HepG2 (cell line): ENCODE measurements around the gene SFXN5. TPM values are rescaled to one million over a fixed set of nuclear protein-coding genes. Genes with fewer than 3 reads are reported as not detected.
A peak's percentile ranks its signal among the peaks of the same experiment; 100 is the strongest.

ENCODE experiments used
- CBFB ChIP-seq: sonication (generic); formaldehyde crosslinking; IDR thresholded peaks from 2 replicates; pipeline ENCODE4 v1.4.0; 2020; ENCODE audit warnings: missing genetic modification reagents
- FOXO4 ChIP-seq: sonication (generic); formaldehyde crosslinking; conservative IDR thresholded peaks from 2 replicates; pipeline ENCODE4 v1.8.1; 2023; ENCODE audit warnings: missing genetic modification reagents
- GABPB1 ChIP-seq: IDR thresholded peaks from 2 replicates; pipeline ENCODE4 v1.6.1; 2016; ENCODE audit warnings: mild to moderate bottlenecking, missing genetic modification reagents, moderate library complexity, missing compliant biosample characterization
- IRF1 ChIP-seq: sonication (generic); formaldehyde crosslinking; IDR thresholded peaks from 2 replicates; pipeline ENCODE4 v1.4.0; 2020; ENCODE audit warnings: low read depth, mild to moderate bottlenecking, missing genetic modification reagents
- ISX ChIP-seq: sonication (generic); formaldehyde crosslinking; conservative IDR thresholded peaks from 2 replicates; pipeline ENCODE4 v1.5.0; 2020; ENCODE audit warnings: missing genetic modification reagents
- MED1 ChIP-seq: sonication (generic); formaldehyde crosslinking; IDR thresholded peaks from 2 replicates; pipeline ENCODE4 v1.4.0; 2020; ENCODE audit warnings: missing genetic modification reagents
- MLX ChIP-seq: IDR thresholded peaks from 2 replicates; pipeline ENCODE4 v1.6.1; 2016
- SAP130 ChIP-seq: IDR thresholded peaks from 2 replicates; pipeline ENCODE4 v1.6.1; 2016; ENCODE audit warnings: low read depth
- SP1 ChIP-seq, 2 experiments: fragments of 450-650 bp in 1 of 2; sonication (generic) in 1 of 2; formaldehyde crosslinking in 1 of 2; IDR thresholded peaks; 2 replicates each; pipeline versions ENCODE4 v1.4.0 to v1.6.1; 2016 to 2020; ENCODE audit warnings: missing genetic modification reagents in 1 of 2
- TCF7 ChIP-seq: sonication (generic); IDR thresholded peaks from 2 replicates; pipeline ENCODE4 v1.6.1; 2016; ENCODE audit warnings: antibody characterized with exemption, low read depth
- TGIF2 ChIP-seq: IDR thresholded peaks from 2 replicates; pipeline ENCODE4 v1.6.1; 2016; ENCODE audit warnings: control low read depth, missing compliant biosample characterization
- ZBTB26 ChIP-seq: IDR thresholded peaks from 2 replicates; pipeline ENCODE4 v1.6.1; 2016; ENCODE audit warnings: missing compliant biosample characterization, missing genetic modification reagents, borderline replicate concordance
- ZBTB7B ChIP-seq: sonication (generic); formaldehyde crosslinking; IDR thresholded peaks from 2 replicates; pipeline ENCODE4 v1.4.0; 2020; ENCODE audit warnings: missing genetic modification reagents
- ZNF879 ChIP-seq: sonication (generic); formaldehyde crosslinking; IDR thresholded peaks from 2 replicates; pipeline ENCODE4 v1.8.1; 2023; ENCODE audit warnings: missing genetic modification reagents
- polyA plus RNA-seq, 8 experiments: library from polyadenylated mRNA; depleted of rRNA in 3 of 8; stranded (reverse) in 7 of 8; unstranded in 1 of 8; fragments of >200 nt; fragmentation: Illumina TruSeq in 4 of 8; extraction: Trizol in 4 of 8; gene quantifications; 2 replicates each; pipeline versions ENCODE4 v1.2.1 to v1.2.3, GENCODE V29; 2011 to 2016; ENCODE audit warnings: low read depth in 4 of 8, missing spikeins in 1 of 8, mixed read lengths in 1 of 8; ENCODE audit not compliant: insufficient read depth in 1 of 8
- total RNA-seq, 5 experiments: library from RNA; depleted of rRNA; stranded (reverse); fragments of >200 nt; fragmentation: Illumina TruSeq; extraction: Trizol; gene quantifications; 2 replicates each; pipeline ENCODE4 v1.2.3, GENCODE V29; 2016; ENCODE audit warnings: low read depth in 1 of 5
- TF ChIP-seq, protein P1 (sequence below): sonication (generic); formaldehyde crosslinking; IDR thresholded peaks from 2 replicates; pipeline ENCODE4 v1.4.0; 2020; ENCODE audit warnings: missing genetic modification reagents
- TF ChIP-seq, protein P2 (sequence below): sonication (generic); formaldehyde crosslinking; IDR thresholded peaks from 2 replicates; pipeline ENCODE4 v1.5.1; 2020; ENCODE audit warnings: mild to moderate bottlenecking, missing genetic modification reagents, borderline replicate concordance

The SFXN5 gene
- total and polyA plus RNA-seq, 2 of the 13 experiments (the other 11 are each of a cell fraction or from before 2014, with no cell fraction given) = 34.9 to 37.4 TPM

DNA sequence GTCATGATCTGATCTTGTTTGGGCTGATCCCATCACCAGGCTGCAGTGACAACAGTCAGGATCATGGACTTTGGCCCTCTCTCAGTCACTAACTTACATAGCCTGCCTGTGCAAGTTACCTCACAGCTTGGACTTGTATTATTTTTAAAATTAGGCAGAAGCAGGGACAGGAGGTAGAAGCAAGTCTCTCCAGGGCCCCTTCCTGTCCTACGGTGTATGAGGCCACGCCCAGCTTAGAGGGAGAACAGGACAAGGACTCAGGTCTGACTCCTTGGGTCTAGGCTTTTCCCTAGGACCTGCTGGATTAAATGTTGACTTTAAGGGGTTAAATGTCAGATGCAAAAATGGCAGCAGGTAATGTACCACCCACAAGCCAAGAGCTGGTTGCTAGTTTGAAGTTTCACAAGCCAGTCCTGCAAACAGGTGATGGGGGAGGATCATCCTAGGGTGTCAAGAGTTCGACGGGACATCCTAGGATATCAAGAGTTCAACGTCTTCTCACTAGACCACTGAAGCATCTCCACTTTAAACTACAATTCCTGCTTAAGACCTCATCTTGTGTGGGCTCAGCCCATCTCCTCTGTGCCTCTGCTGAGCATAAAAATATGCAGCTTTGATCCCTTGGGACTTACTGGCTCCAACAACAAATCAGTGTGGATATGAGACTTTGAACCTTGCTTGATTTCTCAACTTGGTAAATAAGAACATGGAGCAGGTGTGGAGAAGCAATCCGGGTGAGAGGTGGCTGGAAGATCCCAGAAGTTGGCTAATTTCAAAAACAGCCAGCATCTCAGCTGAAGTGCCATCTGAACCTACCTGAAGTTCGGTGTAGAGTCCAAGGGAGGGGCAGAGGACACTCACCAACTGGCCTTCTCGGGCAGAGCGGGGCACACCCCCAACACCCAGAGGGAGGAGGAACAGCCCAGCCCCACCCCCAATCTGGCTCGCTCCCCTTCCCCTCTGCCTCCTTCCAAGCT, 39.5 kb downstream of the SFXN5 start (continued):
- TF ChIP-seq, protein P1, sequence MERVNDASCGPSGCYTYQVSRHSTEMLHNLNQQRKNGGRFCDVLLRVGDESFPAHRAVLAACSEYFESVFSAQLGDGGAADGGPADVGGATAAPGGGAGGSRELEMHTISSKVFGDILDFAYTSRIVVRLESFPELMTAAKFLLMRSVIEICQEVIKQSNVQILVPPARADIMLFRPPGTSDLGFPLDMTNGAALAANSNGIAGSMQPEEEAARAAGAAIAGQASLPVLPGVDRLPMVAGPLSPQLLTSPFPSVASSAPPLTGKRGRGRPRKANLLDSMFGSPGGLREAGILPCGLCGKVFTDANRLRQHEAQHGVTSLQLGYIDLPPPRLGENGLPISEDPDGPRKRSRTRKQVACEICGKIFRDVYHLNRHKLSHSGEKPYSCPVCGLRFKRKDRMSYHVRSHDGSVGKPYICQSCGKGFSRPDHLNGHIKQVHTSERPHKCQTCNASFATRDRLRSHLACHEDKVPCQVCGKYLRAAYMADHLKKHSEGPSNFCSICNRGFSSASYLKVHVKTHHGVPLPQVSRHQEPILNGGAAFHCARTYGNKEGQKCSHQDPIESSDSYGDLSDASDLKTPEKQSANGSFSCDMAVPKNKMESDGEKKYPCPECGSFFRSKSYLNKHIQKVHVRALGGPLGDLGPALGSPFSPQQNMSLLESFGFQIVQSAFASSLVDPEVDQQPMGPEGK (CRISPR knock-in tag) = peak; percentile 67
- TF ChIP-seq ZBTB7B (CRISPR knock-in tag) = peak; percentile 61
- peak; percentile 66; the same call in 1 of the 2 replicates for TF ChIP-seq TGIF2
- TF ChIP-seq SP1 (IDR thresholded peaks at IDR 0.05) = no peak
- TF ChIP-seq SP1 (CRISPR knock-in tag; IDR thresholded peaks at IDR 0.05) = peak; percentile 43; the same call in 1 of the 2 replicates
- no peak for TF ChIP-seq CBFB
- no peak for TF ChIP-seq ISX (CRISPR knock-in tag)
- peak; percentile 96 for TF ChIP-seq MED1 (CRISPR knock-in tag)
- no peak for TF ChIP-seq ZNF879
- no peak for TF ChIP-seq FOXO4 (CRISPR knock-in tag)
- peak; percentile 30; the same call in 1 of the 2 replicates for TF ChIP-seq GABPB1 (CRISPR knock-in tag)
- no peak for TF ChIP-seq IRF1 (CRISPR knock-in tag)
- TF ChIP-seq MLX (CRISPR knock-in tag) = peak; percentile 79
- TF ChIP-seq TCF7 = peak; percentile 85
- peak; percentile 80 for TF ChIP-seq SAP130 (CRISPR knock-in tag)
- TF ChIP-seq, protein P2, sequence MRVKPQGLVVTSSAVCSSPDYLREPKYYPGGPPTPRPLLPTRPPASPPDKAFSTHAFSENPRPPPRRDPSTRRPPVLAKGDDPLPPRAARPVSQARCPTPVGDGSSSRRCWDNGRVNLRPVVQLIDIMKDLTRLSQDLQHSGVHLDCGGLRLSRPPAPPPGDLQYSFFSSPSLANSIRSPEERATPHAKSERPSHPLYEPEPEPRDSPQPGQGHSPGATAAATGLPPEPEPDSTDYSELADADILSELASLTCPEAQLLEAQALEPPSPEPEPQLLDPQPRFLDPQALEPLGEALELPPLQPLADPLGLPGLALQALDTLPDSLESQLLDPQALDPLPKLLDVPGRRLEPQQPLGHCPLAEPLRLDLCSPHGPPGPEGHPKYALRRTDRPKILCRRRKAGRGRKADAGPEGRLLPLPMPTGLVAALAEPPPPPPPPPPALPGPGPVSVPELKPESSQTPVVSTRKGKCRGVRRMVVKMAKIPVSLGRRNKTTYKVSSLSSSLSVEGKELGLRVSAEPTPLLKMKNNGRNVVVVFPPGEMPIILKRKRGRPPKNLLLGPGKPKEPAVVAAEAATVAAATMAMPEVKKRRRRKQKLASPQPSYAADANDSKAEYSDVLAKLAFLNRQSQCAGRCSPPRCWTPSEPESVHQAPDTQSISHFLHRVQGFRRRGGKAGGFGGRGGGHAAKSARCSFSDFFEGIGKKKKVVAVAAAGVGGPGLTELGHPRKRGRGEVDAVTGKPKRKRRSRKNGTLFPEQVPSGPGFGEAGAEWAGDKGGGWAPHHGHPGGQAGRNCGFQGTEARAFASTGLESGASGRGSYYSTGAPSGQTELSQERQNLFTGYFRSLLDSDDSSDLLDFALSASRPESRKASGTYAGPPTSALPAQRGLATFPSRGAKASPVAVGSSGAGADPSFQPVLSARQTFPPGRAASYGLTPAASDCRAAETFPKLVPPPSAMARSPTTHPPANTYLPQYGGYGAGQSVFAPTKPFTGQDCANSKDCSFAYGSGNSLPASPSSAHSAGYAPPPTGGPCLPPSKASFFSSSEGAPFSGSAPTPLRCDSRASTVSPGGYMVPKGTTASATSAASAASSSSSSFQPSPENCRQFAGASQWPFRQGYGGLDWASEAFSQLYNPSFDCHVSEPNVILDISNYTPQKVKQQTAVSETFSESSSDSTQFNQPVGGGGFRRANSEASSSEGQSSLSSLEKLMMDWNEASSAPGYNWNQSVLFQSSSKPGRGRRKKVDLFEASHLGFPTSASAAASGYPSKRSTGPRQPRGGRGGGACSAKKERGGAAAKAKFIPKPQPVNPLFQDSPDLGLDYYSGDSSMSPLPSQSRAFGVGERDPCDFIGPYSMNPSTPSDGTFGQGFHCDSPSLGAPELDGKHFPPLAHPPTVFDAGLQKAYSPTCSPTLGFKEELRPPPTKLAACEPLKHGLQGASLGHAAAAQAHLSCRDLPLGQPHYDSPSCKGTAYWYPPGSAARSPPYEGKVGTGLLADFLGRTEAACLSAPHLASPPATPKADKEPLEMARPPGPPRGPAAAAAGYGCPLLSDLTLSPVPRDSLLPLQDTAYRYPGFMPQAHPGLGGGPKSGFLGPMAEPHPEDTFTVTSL (CRISPR knock-in tag) = peak; percentile 79
- 0 out of 2 replicates have a peak, but pooled peaks have one; percentile 71 for TF ChIP-seq ZBTB26
